Measurements from ENCODE around the gene ERH.

DNA sequence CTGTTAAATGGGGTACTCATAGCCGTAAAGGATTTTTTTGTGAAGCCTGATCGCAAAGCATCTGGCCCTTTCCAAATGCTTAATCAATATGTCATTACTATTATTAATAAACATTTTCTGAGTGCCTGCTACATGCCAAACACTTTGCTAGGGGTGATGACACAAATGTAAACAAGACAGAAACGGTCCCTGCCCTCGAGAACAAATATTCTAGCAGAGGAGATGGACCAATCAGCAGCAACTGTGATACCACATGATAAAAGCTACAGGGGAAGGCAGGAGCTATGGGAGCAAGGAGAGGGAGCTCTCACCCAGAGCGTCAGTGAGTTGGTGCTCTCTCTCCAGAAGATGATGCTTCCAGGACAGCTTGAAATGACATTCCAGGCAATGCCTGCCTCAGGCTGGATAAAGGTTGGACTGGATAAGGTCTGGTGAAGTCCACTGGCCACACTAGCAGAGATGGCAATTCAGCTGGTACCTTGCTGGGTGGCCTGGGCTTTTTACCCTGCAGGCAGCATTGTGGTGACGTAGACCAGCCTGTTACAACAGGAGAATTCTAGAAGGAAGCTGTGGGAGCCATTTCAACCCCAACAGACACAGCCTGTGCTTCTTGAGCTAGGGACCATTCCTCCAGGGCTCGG lies 41.1 kb downstream of the ERH start:
- TF ChIP-seq, protein P1, sequence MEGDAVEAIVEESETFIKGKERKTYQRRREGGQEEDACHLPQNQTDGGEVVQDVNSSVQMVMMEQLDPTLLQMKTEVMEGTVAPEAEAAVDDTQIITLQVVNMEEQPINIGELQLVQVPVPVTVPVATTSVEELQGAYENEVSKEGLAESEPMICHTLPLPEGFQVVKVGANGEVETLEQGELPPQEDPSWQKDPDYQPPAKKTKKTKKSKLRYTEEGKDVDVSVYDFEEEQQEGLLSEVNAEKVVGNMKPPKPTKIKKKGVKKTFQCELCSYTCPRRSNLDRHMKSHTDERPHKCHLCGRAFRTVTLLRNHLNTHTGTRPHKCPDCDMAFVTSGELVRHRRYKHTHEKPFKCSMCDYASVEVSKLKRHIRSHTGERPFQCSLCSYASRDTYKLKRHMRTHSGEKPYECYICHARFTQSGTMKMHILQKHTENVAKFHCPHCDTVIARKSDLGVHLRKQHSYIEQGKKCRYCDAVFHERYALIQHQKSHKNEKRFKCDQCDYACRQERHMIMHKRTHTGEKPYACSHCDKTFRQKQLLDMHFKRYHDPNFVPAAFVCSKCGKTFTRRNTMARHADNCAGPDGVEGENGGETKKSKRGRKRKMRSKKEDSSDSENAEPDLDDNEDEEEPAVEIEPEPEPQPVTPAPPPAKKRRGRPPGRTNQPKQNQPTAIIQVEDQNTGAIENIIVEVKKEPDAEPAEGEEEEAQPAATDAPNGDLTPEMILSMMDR (conservative IDR thresholded peaks at IDR 0.05; ENCODE audit: low read length), result no peak
- TF ChIP-seq EZH2phosphoT487 (IDR thresholded peaks at IDR 0.05; ENCODE audit: borderline replicate concordance, low read depth, low read length), result no peak

All from OCI-LY7 (cell line).